Cardiac muscle cell (in vitro differentiated cells and primary cell): Measurements from ENCODE around the gene MCL1. TPM values are rescaled to one million over a fixed set of nuclear protein-coding genes. Genes with fewer than 3 reads are reported as not detected.

Source experiments
- DNase-seq, 2 donors: peaks; one replicate each; pipeline versions ENCODE4 v3.0.0 to v3.0.0-alpha.2; 2010 to 2017; ENCODE audit warnings: low read depth in 1 of 2, low spot score in 1 of 2
- H3K27ac ChIP-seq: fragments of 200-600 bp; sonication (generic); 2 replicates; pipeline ENCODE4 v1.5.1; 2016
- H3K27me3 ChIP-seq: fragments of 200-600 bp; sonication (generic); 2 replicates; pipeline ENCODE4 v1.6.0; 2016; ENCODE audit warnings: control low read depth
- H3K36me3 ChIP-seq: fragments of 200-600 bp; sonication (generic); 2 replicates; pipeline ENCODE4 v1.5.1; 2016; ENCODE audit warnings: control low read depth
- H3K4me1 ChIP-seq: fragments of 200-600 bp; sonication (generic); 2 replicates; pipeline ENCODE4 v1.8.1; 2017; ENCODE audit warnings: low read depth, mild to moderate bottlenecking, mixed run types
- H3K4me3 ChIP-seq: fragments of 200-600 bp; sonication (generic); 2 replicates; pipeline ENCODE4 v1.5.1; 2016; ENCODE audit warnings: mild to moderate bottlenecking
- H3K9me3 ChIP-seq: fragments of 200-600 bp; sonication (generic); 2 replicates; pipeline ENCODE4 v1.5.1; 2017; ENCODE audit warnings: low read depth, mild to moderate bottlenecking, control low read depth
- polyA plus RNA-seq: library from polyadenylated mRNA; unstranded; fragments of >200 nt; fragmentation: Nextera tagmentation; extraction: Ambion mirVana; gene quantifications from 2 replicates; pipeline ENCODE4 v1.2.1, GENCODE V29; 2016
- total RNA-seq: library from RNA; depleted of rRNA; stranded (reverse); fragments of >200 nt; gene quantifications from 2 replicates; pipeline ENCODE4 v1.2.3, GENCODE V29; 2016
- TF ChIP-seq, protein P1 (sequence below): IDR thresholded peaks from 2 replicates; pipeline ENCODE4 v1.5.1; 2012; ENCODE audit warnings: low read depth, mild to moderate bottlenecking, low read length

Gene MCL1
- total and polyA plus RNA-seq, 2 experiments from 2014 or later = 65.2 to 101 TPM

DNA sequence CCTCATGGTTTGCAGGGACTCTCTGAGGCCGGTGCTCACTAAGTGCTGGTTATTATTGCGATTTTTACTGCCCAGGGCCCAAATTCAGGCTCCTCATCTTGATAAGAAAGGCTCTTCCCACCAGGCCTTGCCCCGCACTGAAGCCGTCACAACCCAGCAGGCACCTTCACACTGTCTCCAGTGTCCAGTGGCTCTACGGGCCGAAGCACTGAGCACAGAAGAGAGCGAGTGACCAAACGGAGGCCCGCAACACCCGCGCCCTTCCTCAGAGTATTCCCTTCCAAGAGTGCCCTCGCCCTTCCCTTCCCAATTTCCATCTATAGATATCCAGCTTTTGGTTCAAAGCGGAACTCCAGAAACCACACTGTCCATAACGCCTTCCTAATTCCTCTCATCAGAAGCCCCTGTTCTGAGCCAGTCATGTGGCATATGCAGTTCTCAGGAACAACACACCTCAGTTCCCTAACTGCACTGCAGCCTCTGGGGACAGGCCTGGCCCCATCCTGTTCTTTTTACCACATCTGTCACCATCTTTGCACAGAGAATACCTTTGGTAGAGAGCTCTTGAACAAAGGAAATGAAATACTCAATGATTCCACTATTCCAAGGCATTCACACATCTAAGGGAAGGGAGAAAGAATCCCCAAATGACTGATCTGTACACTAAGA, 48.8 kb downstream of the MCL1 start:
- no peaks in the 10 kb centered on the region for H3K9me3 ChIP-seq
- H3K36me3 ChIP-seq = no peaks in the 10 kb centered on the region
- DNase-seq = no peak
- TF ChIP-seq, protein P1, sequence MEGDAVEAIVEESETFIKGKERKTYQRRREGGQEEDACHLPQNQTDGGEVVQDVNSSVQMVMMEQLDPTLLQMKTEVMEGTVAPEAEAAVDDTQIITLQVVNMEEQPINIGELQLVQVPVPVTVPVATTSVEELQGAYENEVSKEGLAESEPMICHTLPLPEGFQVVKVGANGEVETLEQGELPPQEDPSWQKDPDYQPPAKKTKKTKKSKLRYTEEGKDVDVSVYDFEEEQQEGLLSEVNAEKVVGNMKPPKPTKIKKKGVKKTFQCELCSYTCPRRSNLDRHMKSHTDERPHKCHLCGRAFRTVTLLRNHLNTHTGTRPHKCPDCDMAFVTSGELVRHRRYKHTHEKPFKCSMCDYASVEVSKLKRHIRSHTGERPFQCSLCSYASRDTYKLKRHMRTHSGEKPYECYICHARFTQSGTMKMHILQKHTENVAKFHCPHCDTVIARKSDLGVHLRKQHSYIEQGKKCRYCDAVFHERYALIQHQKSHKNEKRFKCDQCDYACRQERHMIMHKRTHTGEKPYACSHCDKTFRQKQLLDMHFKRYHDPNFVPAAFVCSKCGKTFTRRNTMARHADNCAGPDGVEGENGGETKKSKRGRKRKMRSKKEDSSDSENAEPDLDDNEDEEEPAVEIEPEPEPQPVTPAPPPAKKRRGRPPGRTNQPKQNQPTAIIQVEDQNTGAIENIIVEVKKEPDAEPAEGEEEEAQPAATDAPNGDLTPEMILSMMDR = no peak
- peaks cover 5% of the 10 kb centered on the region for H3K4me1 ChIP-seq
- H3K27me3 ChIP-seq = no peaks in the 10 kb centered on the region
- no peak overlapping the region for H3K27ac ChIP-seq
- H3K4me3 ChIP-seq = no peak overlapping the region

DNA sequence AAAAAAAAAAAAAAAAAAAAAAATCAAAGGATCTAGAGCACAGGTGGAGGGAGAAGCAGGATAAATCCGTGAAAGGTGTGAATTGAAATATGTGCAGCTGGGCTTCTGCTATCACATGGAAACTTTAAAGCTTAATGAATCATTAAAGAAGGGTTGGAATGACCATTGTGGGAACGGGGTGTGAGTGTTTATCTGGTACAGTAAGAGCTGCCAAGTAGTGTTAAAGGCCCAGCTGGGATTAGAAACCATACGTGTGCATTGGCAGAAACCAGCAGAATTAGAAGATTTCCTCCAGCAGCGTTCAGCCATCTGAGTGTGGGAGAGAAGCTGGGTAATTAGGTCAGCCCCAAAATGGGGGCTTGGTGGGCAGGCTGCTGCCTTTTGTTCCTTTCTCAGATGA, 50.4 kb downstream of the MCL1 start:
- H3K4me1 ChIP-seq = no peaks in the 10 kb centered on the region
- no peaks in the 10 kb centered on the region for H3K27me3 ChIP-seq
- DNase-seq = peak in 1 of 2 donors; percentile 91
- H3K4me3 ChIP-seq = no peak overlapping the region
- no peaks in the 10 kb centered on the region for H3K36me3 ChIP-seq
- H3K27ac ChIP-seq = no peak overlapping the region
- TF ChIP-seq, protein P1 = no peak
- H3K9me3 ChIP-seq = no peaks in the 10 kb centered on the region

DNA sequence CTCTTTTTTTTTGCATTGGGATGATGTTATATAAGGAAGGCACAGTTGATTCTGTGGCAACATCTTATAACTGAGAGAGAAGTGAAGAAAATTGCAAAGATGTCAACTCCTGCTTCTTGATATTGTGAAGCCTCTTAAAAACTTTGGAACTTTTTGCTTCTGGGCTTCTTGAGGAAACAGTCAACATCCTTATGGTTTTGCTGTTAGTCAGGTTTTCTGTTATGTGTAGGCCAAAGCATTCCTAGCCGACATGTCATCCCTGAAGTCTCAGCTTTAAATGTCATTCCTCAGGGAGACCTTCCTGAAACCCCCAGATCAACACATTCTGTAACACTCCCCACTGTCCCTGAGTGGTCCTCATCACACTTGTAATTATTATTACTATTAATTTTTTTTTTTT, 51.2 kb downstream of the MCL1 start:
- no peaks in the 10 kb centered on the region for H3K4me1 ChIP-seq
- no peak for DNase-seq
- H3K9me3 ChIP-seq = no peaks in the 10 kb centered on the region
- TF ChIP-seq, protein P1 = no peak
- H3K4me3 ChIP-seq = no peak overlapping the region
- H3K27ac ChIP-seq = no peak overlapping the region
- H3K27me3 ChIP-seq = no peaks in the 10 kb centered on the region
- H3K36me3 ChIP-seq = no peaks in the 10 kb centered on the region

DNA sequence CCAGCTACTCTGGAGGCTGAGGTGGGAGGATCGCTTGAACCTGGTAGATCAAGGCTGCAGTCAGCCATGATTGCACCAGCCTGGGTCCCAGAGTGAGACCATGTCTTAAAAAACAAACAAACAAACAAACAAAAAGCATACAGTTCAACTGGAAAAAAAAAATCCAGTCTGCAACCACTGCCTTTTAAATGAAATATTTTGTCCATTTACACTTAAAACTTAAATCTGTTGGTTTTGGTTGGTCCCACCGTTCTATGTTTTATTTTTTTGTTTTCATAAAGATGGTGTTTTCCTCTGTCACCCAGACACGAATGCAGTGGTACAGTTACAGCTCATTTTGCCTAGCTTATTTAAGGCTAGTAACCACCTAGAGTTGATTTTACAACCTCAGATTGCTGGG, 54.1 kb downstream of the MCL1 start:
- no peak for DNase-seq
- Histone ChIP-seq H3K9me3 (no peaks in the 10 kb centered on the region), H3K27ac (no peak overlapping the region), H3K27me3 (no peaks in the 10 kb centered on the region), H3K4me1 (no peaks in the 10 kb centered on the region), H3K4me3 (no peak overlapping the region), H3K36me3 (no peaks in the 10 kb centered on the region)
- TF ChIP-seq, protein P1 = no peak

Other genes starting within 250 kb of the MCL1 start
- 17.3 and 24.1 TPM in 2 replicates for gene RPRD2, start 215.5 kb downstream of the MCL1 start, total RNA-seq
- gene RPRD2, start 215.5 kb downstream of the MCL1 start, polyA plus RNA-seq = 34.8 and 36.1 TPM in 2 replicates
- gene TARS2, start 92.2 kb downstream of the MCL1 start, total RNA-seq = 34.5 and 35.7 TPM in 2 replicates
- gene TARS2, start 92.2 kb downstream of the MCL1 start, polyA plus RNA-seq = 46.8 and 62.5 TPM in 2 replicates
- gene ECM1, start 71.5 kb downstream of the MCL1 start, total RNA-seq = 0.78 and 1.9 TPM in 2 replicates
- gene ECM1, start 71.5 kb downstream of the MCL1 start, polyA plus RNA-seq = 1.9 and 2.9 TPM in 2 replicates
- gene FALEC, start 63.9 kb downstream of the MCL1 start, total RNA-seq = 3.9 TPM in 1 of 2 replicates, not detected in the other
- gene FALEC, start 63.9 kb downstream of the MCL1 start, polyA plus RNA-seq = 4.7 and 6.2 TPM in 2 replicates
- gene ADAMTSL4, start 30.2 kb downstream of the MCL1 start, total RNA-seq = 28.8 and 44.2 TPM in 2 replicates
- gene ADAMTSL4, start 30.2 kb downstream of the MCL1 start, polyA plus RNA-seq = 51.9 and 65.5 TPM in 2 replicates
- 65.9 and 158 TPM in 2 replicates for gene ENSA, start 50.0 kb upstream of the MCL1 start, total RNA-seq
- 62.2 and 82.2 TPM in 2 replicates for gene ENSA, start 50.0 kb upstream of the MCL1 start, polyA plus RNA-seq
- gene GOLPH3L, start 117.5 kb upstream of the MCL1 start, total RNA-seq = 6.6 and 11.8 TPM in 2 replicates
- gene GOLPH3L, start 117.5 kb upstream of the MCL1 start, polyA plus RNA-seq = 17.4 and 22.3 TPM in 2 replicates
- gene HORMAD1, start 141.3 kb upstream of the MCL1 start, total RNA-seq = not detected in 2 replicates
- gene HORMAD1, start 141.3 kb upstream of the MCL1 start, polyA plus RNA-seq = not detected in 2 replicates
- 0.03 TPM in 1 of 2 replicates, not detected in the other for gene CTSS, start 186.2 kb upstream of the MCL1 start, total RNA-seq
- not detected in 2 replicates for gene CTSS, start 186.2 kb upstream of the MCL1 start, polyA plus RNA-seq
- 1.7 and 2.0 TPM in 2 replicates for gene CTSK, start 228.7 kb upstream of the MCL1 start, total RNA-seq
- gene CTSK, start 228.7 kb upstream of the MCL1 start, polyA plus RNA-seq = 2.2 and 3.8 TPM in 2 replicates